ENCODE measurements around the gene TRIP12. TPM values are rescaled to one million over a fixed set of nuclear protein-coding genes. Genes with fewer than 3 reads are reported as not detected.
"Not testable (repeated sequence)": the region's sequence is repeated elsewhere in the genome, so short reads cannot be mapped to it uniquely, and the experiment has no call there.

The TRIP12 gene
- total and polyA plus RNA-seq, 2 donors: 49.2 to 274 TPM

GRCh38 chr2:229909090-229909489 is 12.7 kb downstream of the TRIP12 start:
- Histone ChIP-seq H3K4me1 (ENCODE audit: insufficient read depth) (no peaks in the 10 kb centered on the region), H3K27ac (ENCODE audit: low read depth) (no peak overlapping the region), H3K4me3 (ENCODE audit: low read depth, low read length) (no peak overlapping the region), H3K36me3 (ENCODE audit: insufficient read depth) (no peaks in the 10 kb centered on the region)
- DNase-seq (ENCODE audit: extremely low spot score): no peak
- WGBS: 60% methylated on average over 2 of the region's 2 CpGs

GRCh38 chr2:229905601-229906000 is 16.2 kb downstream of the TRIP12 start:
- DNase-seq (ENCODE audit: extremely low spot score): no peak
- no peak overlapping the region for H3K27ac ChIP-seq (ENCODE audit: low read depth)
- no peaks in the 10 kb centered on the region for H3K36me3 ChIP-seq (ENCODE audit: insufficient read depth)
- peaks cover 1% of the 10 kb centered on the region for H3K4me1 ChIP-seq (ENCODE audit: insufficient read depth)
- WGBS: 87% methylated on average over 2 of the region's 2 CpGs
- H3K4me3 ChIP-seq (ENCODE audit: low read depth, low read length): no peak overlapping the region

GRCh38 chr2:229903037-229903436 is 18.8 kb downstream of the TRIP12 start:
- 83% methylated on average over 3 of the region's 3 CpGs for WGBS
- Histone ChIP-seq H3K4me1 (ENCODE audit: insufficient read depth) (peaks cover 1% of the 10 kb centered on the region), H3K27ac (ENCODE audit: low read depth) (no peak overlapping the region), H3K36me3 (ENCODE audit: insufficient read depth) (no peaks in the 10 kb centered on the region), H3K4me3 (ENCODE audit: low read depth, low read length) (no peak overlapping the region)
- no peak for DNase-seq (ENCODE audit: extremely low spot score)

GRCh38 chr2:229901819-229902218 is 20.0 kb downstream of the TRIP12 start:
- Histone ChIP-seq H3K4me3 (ENCODE audit: low read depth, low read length) (no peak overlapping the region), H3K4me1 (ENCODE audit: insufficient read depth) (peaks cover 1% of the 10 kb centered on the region), H3K27ac (ENCODE audit: low read depth) (no peak overlapping the region), H3K36me3 (ENCODE audit: insufficient read depth) (no peaks in the 10 kb centered on the region)
- DNase-seq (ENCODE audit: extremely low spot score): no peak
- WGBS: 46% methylated on average over 3 of the region's 3 CpGs

- not testable (repeated sequence) for DNase-seq (ENCODE audit: extremely low spot score); H3K4me1 ChIP-seq (ENCODE audit: insufficient read depth); H3K27ac ChIP-seq (ENCODE audit: low read depth); H3K4me3 ChIP-seq (ENCODE audit: low read depth, low read length); H3K36me3 ChIP-seq (ENCODE audit: insufficient read depth)
- WGBS: 94% methylated on average over 9 of the region's 9 CpGs
Observed at GRCh38 chr2:229900514-229900913, 21.3 kb downstream of the TRIP12 start.

- 91% methylated on average over 3 of the region's 3 CpGs for WGBS
Observed at GRCh38 chr2:229900012-229900411, 21.8 kb downstream of the TRIP12 start.

GRCh38 chr2:229899604-229900003 is 22.2 kb downstream of the TRIP12 start:
- no peak overlapping the region for H3K4me3 ChIP-seq (ENCODE audit: low read depth, low read length)
- H3K27ac ChIP-seq (ENCODE audit: low read depth): no peak overlapping the region
- no peaks in the 10 kb centered on the region for H3K36me3 ChIP-seq (ENCODE audit: insufficient read depth)
- H3K4me1 ChIP-seq (ENCODE audit: insufficient read depth): peaks cover 1% of the 10 kb centered on the region
- DNase-seq (ENCODE audit: extremely low spot score): no peak
- WGBS: 98% methylated on average over 3 of the region's 3 CpGs

More at GRCh38 chr2:229900012-229900411, 21.8 kb downstream of the TRIP12 start:
- H3K27ac ChIP-seq (ENCODE audit: low read depth): no peak overlapping the region
- peaks cover 1% of the 10 kb centered on the region for H3K4me1 ChIP-seq (ENCODE audit: insufficient read depth)
- DNase-seq (ENCODE audit: extremely low spot score): no peak
- H3K36me3 ChIP-seq (ENCODE audit: insufficient read depth): no peaks in the 10 kb centered on the region
- H3K4me3 ChIP-seq (ENCODE audit: low read depth, low read length): no peak overlapping the region

- Histone ChIP-seq H3K27ac (ENCODE audit: low read depth) (no peak overlapping the region), H3K4me3 (ENCODE audit: low read depth, low read length) (no peak overlapping the region), H3K4me1 (ENCODE audit: insufficient read depth) (peaks cover 1% of the 10 kb centered on the region), H3K36me3 (ENCODE audit: insufficient read depth) (no peaks in the 10 kb centered on the region)
- DNase-seq (ENCODE audit: extremely low spot score): no peak
- 64% methylated on average over 1 of the region's 1 CpG for WGBS
Observed at GRCh38 chr2:229896857-229897256, 25.0 kb downstream of the TRIP12 start.

- WGBS: over 99% methylated on average over 2 of the region's 2 CpGs
- H3K36me3 ChIP-seq (ENCODE audit: insufficient read depth): no peaks in the 10 kb centered on the region
Observed at GRCh38 chr2:229889023-229889422, 32.8 kb downstream of the TRIP12 start.

GRCh38 chr2:229888031-229888430 is 33.8 kb downstream of the TRIP12 start:
- 97% methylated on average over 1 of the region's 1 CpG for WGBS
- Histone ChIP-seq H3K4me3 (ENCODE audit: low read depth, low read length) (no peak overlapping the region), H3K36me3 (ENCODE audit: insufficient read depth) (no peaks in the 10 kb centered on the region), H3K4me1 (ENCODE audit: insufficient read depth) (no peaks in the 10 kb centered on the region), H3K27ac (ENCODE audit: low read depth) (no peak overlapping the region)
- no peak for DNase-seq (ENCODE audit: extremely low spot score)

More at GRCh38 chr2:229889023-229889422, 32.8 kb downstream of the TRIP12 start:
- H3K4me1 ChIP-seq (ENCODE audit: insufficient read depth): no peaks in the 10 kb centered on the region
- DNase-seq (ENCODE audit: extremely low spot score): no peak
- no peak overlapping the region for H3K27ac ChIP-seq (ENCODE audit: low read depth)
- no peak overlapping the region for H3K4me3 ChIP-seq (ENCODE audit: low read depth, low read length)

- Histone ChIP-seq H3K36me3 (ENCODE audit: insufficient read depth) (no peaks in the 10 kb centered on the region), H3K27ac (ENCODE audit: low read depth) (no peak overlapping the region), H3K4me3 (ENCODE audit: low read depth, low read length) (no peak overlapping the region), H3K4me1 (ENCODE audit: insufficient read depth) (no peaks in the 10 kb centered on the region)
- no peak for DNase-seq (ENCODE audit: extremely low spot score)
- 71% methylated on average over 1 of the region's 1 CpG for WGBS
Observed at GRCh38 chr2:229887441-229887840, 34.4 kb downstream of the TRIP12 start.

- Histone ChIP-seq H3K27ac (ENCODE audit: low read depth) (no peak overlapping the region), H3K4me1 (ENCODE audit: insufficient read depth) (no peaks in the 10 kb centered on the region), H3K4me3 (ENCODE audit: low read depth, low read length) (no peak overlapping the region), H3K36me3 (ENCODE audit: insufficient read depth) (no peaks in the 10 kb centered on the region)
- no peak for DNase-seq (ENCODE audit: extremely low spot score)
- 87% methylated on average over 5 of the region's 5 CpGs for WGBS
Observed at GRCh38 chr2:229884775-229885699, 36.8 kb downstream of the TRIP12 start.

- Histone ChIP-seq H3K4me1 (ENCODE audit: insufficient read depth) (no peaks in the 10 kb centered on the region), H3K27ac (ENCODE audit: low read depth) (no peak overlapping the region), H3K4me3 (ENCODE audit: low read depth, low read length) (no peak overlapping the region), H3K36me3 (ENCODE audit: insufficient read depth) (peaks cover 6% of the 10 kb centered on the region)
- DNase-seq (ENCODE audit: extremely low spot score): no peak
- 85% methylated on average over 2 of the region's 2 CpGs for WGBS
Observed at GRCh38 chr2:229882583-229882982, 39.2 kb downstream of the TRIP12 start.

- WGBS: 84% methylated on average over 5 of the region's 5 CpGs
- H3K36me3 ChIP-seq (ENCODE audit: insufficient read depth): peaks cover 6% of the 10 kb centered on the region
- H3K4me3 ChIP-seq (ENCODE audit: low read depth, low read length): no peak overlapping the region
- H3K27ac ChIP-seq (ENCODE audit: low read depth): no peak overlapping the region
- no peaks in the 10 kb centered on the region for H3K4me1 ChIP-seq (ENCODE audit: insufficient read depth)
- no peak for DNase-seq (ENCODE audit: extremely low spot score)
Observed at GRCh38 chr2:229880892-229881586, 40.8 kb downstream of the TRIP12 start.

All from urinary bladder (tissue), 4 donors.